HFFc6 (cell line): ENCODE data around the gene EDN2. TPM values are rescaled to one million over a fixed set of nuclear protein-coding genes. Genes with fewer than 3 reads are reported as not detected.

ENCODE experiments used
- DNase-seq: peaks from one replicate; pipeline ENCODE4 v3.0.0-alpha.2; 2018
- H3K27ac Mint-ChIP-seq: 2 replicates; pipeline ENCODE4 v1.8.0; 2020; ENCODE audit warnings: mild to moderate bottlenecking, mixed read lengths
- H3K27me3 Mint-ChIP-seq: 2 replicates; pipeline ENCODE4 v1.8.0; 2021; ENCODE audit warnings: mild to moderate bottlenecking, moderate library complexity, mixed read lengths; ENCODE audit not compliant: insufficient read depth
- H3K36me3 Mint-ChIP-seq: 2 replicates; pipeline ENCODE4 v1.8.0; 2021; ENCODE audit warnings: low read depth, mixed read lengths
- H3K4me1 Mint-ChIP-seq: 2 replicates; pipeline ENCODE4 v1.8.0; 2020; ENCODE audit warnings: low read depth, mixed read lengths
- H3K4me3 Mint-ChIP-seq: 2 replicates; pipeline ENCODE4 v1.8.0; 2020; ENCODE audit warnings: mild to moderate bottlenecking, moderate library complexity, mixed read lengths
- H3K9me3 Mint-ChIP-seq: 2 replicates; pipeline ENCODE4 v1.8.0; 2020; ENCODE audit warnings: mild to moderate bottlenecking, mixed read lengths
- total RNA-seq, 6 experiments: library from RNA; stranded (reverse); fragmentation: NEBNext Ultra II Directional; extraction: Animal tissue kit (Norgen Biotek cat#: 25700); gene quantifications; 2 replicates in 1 of 6; 3 replicates in 5 of 6; pipeline ENCODE4 v1.2.3, GENCODE V29; 2021
- TF ChIP-seq, protein P1 (sequence below): fragments of 200-600 bp; sonication (generic); IDR thresholded peaks from 2 replicates; pipeline ENCODE4 v1.5.0; 2021; ENCODE audit warnings: antibody characterized with exemption, mild to moderate bottlenecking

EDN2 gene
- total RNA-seq, 6 experiments from 2014 or later: not detected

DNA sequence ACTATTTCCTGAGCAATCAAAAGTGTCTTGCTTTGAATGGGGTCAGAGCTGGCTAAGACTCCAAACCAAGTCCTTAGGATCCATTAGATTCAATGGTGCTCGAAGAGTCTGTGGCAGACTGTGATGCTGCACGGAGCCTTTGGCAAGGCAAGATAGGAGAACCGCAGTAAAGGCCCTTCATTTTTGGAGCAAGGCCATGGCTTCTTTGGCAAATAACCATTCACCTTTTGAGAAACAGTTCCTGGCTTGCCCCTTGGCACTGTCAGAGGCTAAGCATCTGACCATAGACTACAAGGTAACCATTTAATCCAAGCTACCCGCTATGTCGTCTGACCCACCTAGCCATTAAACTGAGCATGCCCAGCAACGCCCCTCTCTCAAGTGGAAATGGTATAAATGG is 45.2 kb downstream of the EDN2 start:
- Mint-ChIP-seq H3K27me3 (peaks cover 2% of the 10 kb centered on the region), H3K9me3 (peaks cover under 1% of the 10 kb centered on the region), H3K27ac (no peak overlapping the region), H3K36me3 (no peaks in the 10 kb centered on the region), H3K4me1 (peaks cover 45% of the 10 kb centered on the region), H3K4me3 (no peak overlapping the region)
- TF ChIP-seq, protein P1, sequence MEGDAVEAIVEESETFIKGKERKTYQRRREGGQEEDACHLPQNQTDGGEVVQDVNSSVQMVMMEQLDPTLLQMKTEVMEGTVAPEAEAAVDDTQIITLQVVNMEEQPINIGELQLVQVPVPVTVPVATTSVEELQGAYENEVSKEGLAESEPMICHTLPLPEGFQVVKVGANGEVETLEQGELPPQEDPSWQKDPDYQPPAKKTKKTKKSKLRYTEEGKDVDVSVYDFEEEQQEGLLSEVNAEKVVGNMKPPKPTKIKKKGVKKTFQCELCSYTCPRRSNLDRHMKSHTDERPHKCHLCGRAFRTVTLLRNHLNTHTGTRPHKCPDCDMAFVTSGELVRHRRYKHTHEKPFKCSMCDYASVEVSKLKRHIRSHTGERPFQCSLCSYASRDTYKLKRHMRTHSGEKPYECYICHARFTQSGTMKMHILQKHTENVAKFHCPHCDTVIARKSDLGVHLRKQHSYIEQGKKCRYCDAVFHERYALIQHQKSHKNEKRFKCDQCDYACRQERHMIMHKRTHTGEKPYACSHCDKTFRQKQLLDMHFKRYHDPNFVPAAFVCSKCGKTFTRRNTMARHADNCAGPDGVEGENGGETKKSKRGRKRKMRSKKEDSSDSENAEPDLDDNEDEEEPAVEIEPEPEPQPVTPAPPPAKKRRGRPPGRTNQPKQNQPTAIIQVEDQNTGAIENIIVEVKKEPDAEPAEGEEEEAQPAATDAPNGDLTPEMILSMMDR: no peak
- DNase-seq: no peak

DNA sequence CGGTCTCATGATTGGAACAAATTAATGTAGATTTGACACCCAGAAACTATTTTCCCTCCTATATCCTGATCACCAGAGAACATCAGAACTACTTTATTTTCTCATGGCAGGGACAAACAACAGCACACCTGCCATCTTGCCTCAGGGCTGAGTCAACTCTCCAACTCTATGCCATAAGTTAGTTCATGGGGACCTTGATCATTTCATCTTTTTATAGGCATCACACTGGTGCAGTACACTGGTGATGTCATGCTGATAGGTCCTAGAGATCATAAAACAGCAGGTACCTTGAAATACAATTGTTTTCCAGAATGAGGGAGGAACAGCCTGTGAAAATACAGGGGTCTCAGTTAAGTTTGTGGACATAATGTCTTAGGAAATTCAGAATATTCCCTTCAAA is 45.8 kb downstream of the EDN2 start:
- Mint-ChIP-seq H3K4me3 (no peak overlapping the region), H3K4me1 (peaks cover 50% of the 10 kb centered on the region), H3K9me3 (no peaks in the 10 kb centered on the region), H3K27me3 (peaks cover 2% of the 10 kb centered on the region), H3K27ac (no peak overlapping the region), H3K36me3 (no peaks in the 10 kb centered on the region)
- TF ChIP-seq, protein P1: no peak
- no peak for DNase-seq

DNA sequence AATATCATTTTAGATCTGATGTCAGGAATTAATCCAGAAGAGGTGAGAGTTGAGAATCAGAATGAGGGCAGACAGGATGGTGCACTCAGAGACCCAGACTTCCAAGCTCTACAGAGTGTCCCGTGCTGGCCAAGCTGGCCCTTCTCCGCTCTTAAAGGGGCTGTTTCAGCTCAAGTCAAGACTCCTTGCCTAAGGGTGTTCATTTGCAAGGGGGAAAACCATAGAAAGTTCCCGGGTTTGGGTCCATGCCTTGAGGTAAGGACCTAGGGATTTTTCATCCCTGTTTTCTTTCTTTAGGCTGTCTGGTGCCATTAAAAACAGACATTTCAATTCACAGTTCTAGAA is 47.5 kb downstream of the EDN2 start:
- Mint-ChIP-seq H3K4me1 (peaks cover 56% of the 10 kb centered on the region), H3K4me3 (no peak overlapping the region), H3K9me3 (no peaks in the 10 kb centered on the region), H3K27me3 (peaks cover 3% of the 10 kb centered on the region), H3K27ac (no peak overlapping the region), H3K36me3 (no peaks in the 10 kb centered on the region)
- TF ChIP-seq, protein P1: no peak
- no peak for DNase-seq

DNA sequence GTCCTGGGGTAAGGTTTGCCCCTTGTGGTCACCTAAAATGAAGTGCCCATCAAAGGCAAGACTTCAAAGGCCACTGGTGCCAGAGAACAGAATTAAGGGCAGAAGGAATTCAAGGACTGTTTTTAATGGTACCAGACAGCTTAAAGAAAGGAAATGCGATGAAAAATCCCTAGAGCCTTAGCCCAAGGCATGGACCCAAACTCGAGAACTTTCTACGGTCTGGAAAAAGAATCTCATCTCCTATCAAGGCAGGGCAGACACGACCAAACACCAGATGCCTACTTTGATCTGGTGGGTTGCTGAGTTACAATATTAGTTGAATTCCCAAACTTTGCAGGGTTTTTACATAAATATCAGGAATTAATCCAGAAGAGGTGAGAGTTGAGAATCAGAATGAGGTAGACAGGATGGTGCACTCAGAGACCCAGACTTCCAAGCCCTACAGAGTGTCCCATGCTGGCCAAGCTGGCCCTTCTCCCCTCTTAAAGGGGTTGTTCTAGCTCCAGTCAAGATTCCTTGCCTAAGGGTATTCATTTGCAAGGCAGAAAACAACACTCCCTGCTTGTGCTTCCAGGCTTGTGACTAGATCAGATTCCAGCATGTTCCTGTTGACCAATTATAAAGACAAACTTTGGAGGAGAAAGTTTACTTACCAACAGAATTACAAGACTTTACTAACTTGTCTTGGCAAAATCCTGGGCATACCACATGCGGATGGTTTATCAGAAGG is 48.0 kb downstream of the EDN2 start:
- peaks cover 56% of the 10 kb centered on the region for H3K4me1 Mint-ChIP-seq
- peaks cover 2% of the 10 kb centered on the region for H3K27me3 Mint-ChIP-seq
- no peak overlapping the region for H3K4me3 Mint-ChIP-seq
- H3K9me3 Mint-ChIP-seq: no peaks in the 10 kb centered on the region
- no peak overlapping the region for H3K27ac Mint-ChIP-seq
- TF ChIP-seq, protein P1: no peak
- no peaks in the 10 kb centered on the region for H3K36me3 Mint-ChIP-seq
- no peak for DNase-seq

DNA sequence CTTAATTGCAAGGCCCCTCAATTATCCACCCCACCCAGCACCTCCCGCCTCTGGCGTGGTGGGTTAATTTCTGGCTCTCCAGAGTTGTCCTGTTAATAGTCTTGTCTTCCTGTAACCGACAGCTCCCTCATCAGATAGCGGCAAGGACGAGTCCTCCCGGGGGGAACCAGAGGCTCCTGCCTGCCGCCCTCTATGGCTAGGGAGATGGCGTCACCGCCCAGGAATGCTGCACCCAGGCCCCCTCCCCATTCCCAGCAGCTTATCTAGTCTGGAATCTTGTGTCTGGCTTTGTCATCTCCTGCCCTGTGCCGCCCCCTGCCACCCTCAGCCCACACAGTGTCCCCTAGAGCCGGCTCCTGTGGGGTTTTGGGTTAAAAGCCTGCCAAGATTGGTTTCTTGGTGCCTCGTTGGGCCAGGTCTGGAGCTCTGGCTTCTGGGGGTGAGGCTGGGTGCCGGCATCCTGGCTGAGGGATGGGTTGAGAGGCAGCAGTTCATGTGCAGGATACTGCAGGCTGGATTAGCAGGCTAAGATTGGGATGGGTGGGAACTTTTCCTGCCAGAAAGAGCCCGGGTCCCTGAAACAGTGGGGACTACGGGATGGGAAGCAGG is 48.8 kb downstream of the EDN2 start:
- Mint-ChIP-seq H3K36me3 (no peaks in the 10 kb centered on the region), H3K4me1 (peaks cover 56% of the 10 kb centered on the region), H3K27ac (no peak overlapping the region), H3K27me3 (peaks cover 2% of the 10 kb centered on the region), H3K4me3 (no peak overlapping the region), H3K9me3 (no peaks in the 10 kb centered on the region)
- DNase-seq: no peak
- TF ChIP-seq, protein P1: no peak
